ENCODE data around the gene SEPTIN10.

- TF ChIP-seq CTCF (IDR thresholded peaks at IDR 0.05) (no peak), EZH2 (IDR thresholded peaks at IDR 0.05; ENCODE audit: borderline replicate concordance, insufficient read depth, low read depth, low read length, poor library complexity, severe bottlenecking) (no peak)
Measured at GRCh38 chr2:109555346-109555900, 58.3 kb downstream of the SEPTIN10 start.
